Measurements from ENCODE around the gene SPOUT1. TPM values are rescaled to one million over a fixed set of nuclear protein-coding genes. Genes with fewer than 3 reads are reported as not detected.
"Not testable (repeated sequence)": the region's sequence is repeated elsewhere in the genome, so short reads cannot be mapped to it uniquely, and the experiment has no call there.

SPOUT1 gene
- total and polyA plus RNA-seq, 2 experiments from 2014 or later: 15.9 to 43.0 TPM

GRCh38 chr9:128863647-128864046, 34.1 kb upstream of the SPOUT1 start:
- DNase-seq: peak; percentile 62
- Histone ChIP-seq H3K27me3 (replicated peaks; ENCODE audit: insufficient read depth) (no peaks in the 10 kb centered on the region), H4K20me1 (ENCODE audit: insufficient read depth) (no peaks in the 10 kb centered on the region), H3F3A (ENCODE audit: insufficient read depth) (no peaks in the 10 kb centered on the region), H3K36me3 (ENCODE audit: low read depth) (no peaks in the 10 kb centered on the region), H3K9ac (no peak overlapping the region), H3K79me2 (ENCODE audit: insufficient read depth) (no peaks in the 10 kb centered on the region), H3K9me2 (ENCODE audit: insufficient read depth) (no peaks in the 10 kb centered on the region), H3K4me2 (ENCODE audit: unreplicated experiment) (no peak overlapping the region), H2AFZ (no peak overlapping the region), H3K4me1 (ENCODE audit: insufficient read depth) (peaks cover 9% of the 10 kb centered on the region), H3K9me3 (ENCODE audit: low read depth) (no peaks in the 10 kb centered on the region), H3K27ac (no peak overlapping the region), H3K4me3 (no peak overlapping the region)
- in situ Hi-C loops (cut with MboI): no loop called here
- TF ChIP-seq EZH2phosphoT487 (IDR thresholded peaks at IDR 0.05; ENCODE audit: insufficient read depth, low read depth) (no peak), EZH2 (IDR thresholded peaks at IDR 0.05; ENCODE audit: insufficient read depth, poor library complexity, severe bottlenecking) (no peak)
- 20 to 23% methylated on average over 9 to 10 of the region's 10 CpGs for WGBS, 2 experiments (ENCODE audit: low coverage in 1 of 2, low lambda C conversion rate in 2 of 2, missing lambda C conversion rate in 2 of 2)

- WGBS, 2 experiments (ENCODE audit: low coverage in 1 of 2, low lambda C conversion rate in 2 of 2, missing lambda C conversion rate in 2 of 2): 88% methylated on average over 6 of the region's 6 CpGs
- no peaks in the 10 kb centered on the region for H3K9me2 ChIP-seq (ENCODE audit: insufficient read depth)
- no peak for TF ChIP-seq EZH2 (IDR thresholded peaks at IDR 0.05; ENCODE audit: insufficient read depth, poor library complexity, severe bottlenecking)
- no peak for TF ChIP-seq EZH2phosphoT487 (IDR thresholded peaks at IDR 0.05; ENCODE audit: insufficient read depth, low read depth)
- H2AFZ ChIP-seq: no peak overlapping the region
- H3K4me2 ChIP-seq (ENCODE audit: unreplicated experiment): no peak overlapping the region
- no peak overlapping the region for H3K27ac ChIP-seq
- no peaks in the 10 kb centered on the region for H3K36me3 ChIP-seq (ENCODE audit: low read depth)
- no peaks in the 10 kb centered on the region for H3K27me3 ChIP-seq (replicated peaks; ENCODE audit: insufficient read depth)
- H3K9ac ChIP-seq: no peak overlapping the region
- H3K4me3 ChIP-seq: no peak overlapping the region
- DNase-seq: no peak
- H4K20me1 ChIP-seq (ENCODE audit: insufficient read depth): no peaks in the 10 kb centered on the region
- in situ Hi-C loops (cut with MboI): no loop called here
- no peaks in the 10 kb centered on the region for H3F3A ChIP-seq (ENCODE audit: insufficient read depth)
- H3K9me3 ChIP-seq (ENCODE audit: low read depth): no peaks in the 10 kb centered on the region
- H3K79me2 ChIP-seq (ENCODE audit: insufficient read depth): no peaks in the 10 kb centered on the region
- H3K4me1 ChIP-seq (ENCODE audit: insufficient read depth): peaks cover 9% of the 10 kb centered on the region
Observed at GRCh38 chr9:128862401-128862851, 32.8 kb upstream of the SPOUT1 start.

GRCh38 chr9:128861501-128861900, 31.9 kb upstream of the SPOUT1 start:
- Histone ChIP-seq H2AFZ (no peak overlapping the region), H3K9me2 (ENCODE audit: insufficient read depth) (no peaks in the 10 kb centered on the region), H3K4me3 (no peak overlapping the region), H3K27me3 (replicated peaks; ENCODE audit: insufficient read depth) (no peaks in the 10 kb centered on the region), H3K4me1 (ENCODE audit: insufficient read depth) (peaks cover 9% of the 10 kb centered on the region), H3K4me2 (ENCODE audit: unreplicated experiment) (no peak overlapping the region), H4K20me1 (ENCODE audit: insufficient read depth) (no peaks in the 10 kb centered on the region), H3K9me3 (ENCODE audit: low read depth) (no peaks in the 10 kb centered on the region), H3K9ac (no peak overlapping the region), H3K27ac (no peak overlapping the region), H3F3A (ENCODE audit: insufficient read depth) (no peaks in the 10 kb centered on the region), H3K36me3 (ENCODE audit: low read depth) (no peaks in the 10 kb centered on the region), H3K79me2 (ENCODE audit: insufficient read depth) (no peaks in the 10 kb centered on the region)
- in situ Hi-C loops (cut with MboI): no loop called here
- no peak for DNase-seq
- 96 to 97% methylated on average over 5 of the region's 6 CpGs for WGBS, 2 experiments (ENCODE audit: low coverage in 1 of 2, low lambda C conversion rate in 2 of 2, missing lambda C conversion rate in 2 of 2)
- no peak for TF ChIP-seq EZH2phosphoT487 (IDR thresholded peaks at IDR 0.05; ENCODE audit: insufficient read depth, low read depth)
- no peak for TF ChIP-seq EZH2 (IDR thresholded peaks at IDR 0.05; ENCODE audit: insufficient read depth, poor library complexity, severe bottlenecking)

GRCh38 chr9:128860937-128861336, 31.3 kb upstream of the SPOUT1 start:
- Histone ChIP-seq H3K4me1 (ENCODE audit: insufficient read depth) (peaks cover 9% of the 10 kb centered on the region), H3K27ac (no peak overlapping the region), H3K4me2 (ENCODE audit: unreplicated experiment) (no peak overlapping the region), H3K9me3 (ENCODE audit: low read depth) (no peaks in the 10 kb centered on the region), H2AFZ (no peak overlapping the region), H3K36me3 (ENCODE audit: low read depth) (no peaks in the 10 kb centered on the region), H3K4me3 (no peak overlapping the region), H3K27me3 (replicated peaks; ENCODE audit: insufficient read depth) (no peaks in the 10 kb centered on the region), H4K20me1 (ENCODE audit: insufficient read depth) (no peaks in the 10 kb centered on the region), H3K9ac (no peak overlapping the region), H3K79me2 (ENCODE audit: insufficient read depth) (no peaks in the 10 kb centered on the region), H3K9me2 (ENCODE audit: insufficient read depth) (no peaks in the 10 kb centered on the region), H3F3A (ENCODE audit: insufficient read depth) (no peaks in the 10 kb centered on the region)
- WGBS, 2 experiments (ENCODE audit: low coverage in 1 of 2, low lambda C conversion rate in 2 of 2, missing lambda C conversion rate in 2 of 2): 89 to 90% methylated on average over 5 of the region's 5 CpGs
- in situ Hi-C loops (cut with MboI): no loop called here
- TF ChIP-seq EZH2phosphoT487 (IDR thresholded peaks at IDR 0.05; ENCODE audit: insufficient read depth, low read depth): no peak
- no peak for DNase-seq

- H3K79me2 ChIP-seq (ENCODE audit: insufficient read depth); H3K9me3 ChIP-seq (ENCODE audit: low read depth); DNase-seq; H3K4me3 ChIP-seq; H3K36me3 ChIP-seq (ENCODE audit: low read depth); H3K27ac ChIP-seq; in situ Hi-C loops (cut with MboI); H2AFZ ChIP-seq; H3K4me1 ChIP-seq (ENCODE audit: insufficient read depth); H3K9me2 ChIP-seq (ENCODE audit: insufficient read depth); H3K4me2 ChIP-seq (ENCODE audit: unreplicated experiment); H4K20me1 ChIP-seq (ENCODE audit: insufficient read depth); H3K27me3 ChIP-seq (replicated peaks; ENCODE audit: insufficient read depth); H3K9ac ChIP-seq; H3F3A ChIP-seq (ENCODE audit: insufficient read depth): not testable (repeated sequence)
- WGBS, 2 experiments (ENCODE audit: low coverage in 1 of 2, low lambda C conversion rate in 2 of 2, missing lambda C conversion rate in 2 of 2): 79 to 83% methylated on average over 7 of the region's 7 CpGs
Observed at GRCh38 chr9:128858476-128858875, 28.9 kb upstream of the SPOUT1 start.

GRCh38 chr9:128854454-128854853, 24.9 kb upstream of the SPOUT1 start:
- WGBS, 2 experiments (ENCODE audit: low coverage in 1 of 2, low lambda C conversion rate in 2 of 2, missing lambda C conversion rate in 2 of 2): 95 to 99% methylated on average over 6 of the region's 6 CpGs
- in situ Hi-C loops (cut with MboI); H3K4me2 ChIP-seq (ENCODE audit: unreplicated experiment); H3K9me2 ChIP-seq (ENCODE audit: insufficient read depth); H3K4me1 ChIP-seq (ENCODE audit: insufficient read depth); H4K20me1 ChIP-seq (ENCODE audit: insufficient read depth); H3K4me3 ChIP-seq; H2AFZ ChIP-seq; H3K79me2 ChIP-seq (ENCODE audit: insufficient read depth); H3K9ac ChIP-seq; DNase-seq; H3K27me3 ChIP-seq (replicated peaks; ENCODE audit: insufficient read depth); H3K27ac ChIP-seq; H3K9me3 ChIP-seq (ENCODE audit: low read depth); H3K36me3 ChIP-seq (ENCODE audit: low read depth); H3F3A ChIP-seq (ENCODE audit: insufficient read depth): not testable (repeated sequence)

- H3K9me2 ChIP-seq (ENCODE audit: insufficient read depth); H2AFZ ChIP-seq; H3K4me2 ChIP-seq (ENCODE audit: unreplicated experiment); H3K4me1 ChIP-seq (ENCODE audit: insufficient read depth); H3F3A ChIP-seq (ENCODE audit: insufficient read depth); H4K20me1 ChIP-seq (ENCODE audit: insufficient read depth); in situ Hi-C loops (cut with MboI); H3K27me3 ChIP-seq (replicated peaks; ENCODE audit: insufficient read depth); H3K9me3 ChIP-seq (ENCODE audit: low read depth); H3K9ac ChIP-seq; DNase-seq; H3K27ac ChIP-seq; H3K79me2 ChIP-seq (ENCODE audit: insufficient read depth); H3K36me3 ChIP-seq (ENCODE audit: low read depth); H3K4me3 ChIP-seq: not testable (repeated sequence)
- WGBS, 2 experiments (ENCODE audit: low coverage in 1 of 2, low lambda C conversion rate in 2 of 2, missing lambda C conversion rate in 2 of 2): 80 to 82% methylated on average over 2 of the region's 2 CpGs
Observed at GRCh38 chr9:128852646-128853045, 23.1 kb upstream of the SPOUT1 start.

Data from GM23248 (cell line).